Stimulated activated naive CD8-positive, alpha-beta T cell treated with anti-CD3 and anti-CD28 coated beads, Interleukin-15, amount 100 ng/mL, for 72 hours (primary cell): ENCODE measurements around the gene LRFN5.

ENCODE experiments used
- ATAC-seq: fragments of 150-1000 bp; cut with Tn5 transposase; 2 replicates; pipeline ENCODE4 v1.10.0; 2021; ENCODE audit warnings: mild to moderate bottlenecking, moderate library complexity
- DNase-seq, 2 donors: peaks; one replicate each; pipeline ENCODE4 v3.0.0; 2021 to 2022
- H3K27ac Mint-ChIP-seq, 2 donors: one replicate each; pipeline ENCODE4 v1.8.0; 2022; ENCODE audit warnings: mild to moderate bottlenecking in 2 of 2, mixed read lengths in 2 of 2, moderate library complexity in 2 of 2
- H3K27me3 Mint-ChIP-seq: one replicate; pipeline ENCODE4 v1.8.0; 2022; ENCODE audit warnings: mixed read lengths
- H3K4me1 Mint-ChIP-seq: one replicate; pipeline ENCODE4 v1.8.0; 2022; ENCODE audit warnings: mild to moderate bottlenecking, mixed read lengths
- H3K4me3 Mint-ChIP-seq, 2 donors: one replicate each; pipeline ENCODE4 v1.8.0; 2022; ENCODE audit warnings: mild to moderate bottlenecking in 2 of 2, mixed read lengths in 2 of 2, moderate library complexity in 1 of 2
- H3K9me3 Mint-ChIP-seq, 2 donors: one replicate each; pipeline ENCODE4 v1.8.0; 2022; ENCODE audit warnings: mixed read lengths in 2 of 2

Gene LRFN5

DNA sequence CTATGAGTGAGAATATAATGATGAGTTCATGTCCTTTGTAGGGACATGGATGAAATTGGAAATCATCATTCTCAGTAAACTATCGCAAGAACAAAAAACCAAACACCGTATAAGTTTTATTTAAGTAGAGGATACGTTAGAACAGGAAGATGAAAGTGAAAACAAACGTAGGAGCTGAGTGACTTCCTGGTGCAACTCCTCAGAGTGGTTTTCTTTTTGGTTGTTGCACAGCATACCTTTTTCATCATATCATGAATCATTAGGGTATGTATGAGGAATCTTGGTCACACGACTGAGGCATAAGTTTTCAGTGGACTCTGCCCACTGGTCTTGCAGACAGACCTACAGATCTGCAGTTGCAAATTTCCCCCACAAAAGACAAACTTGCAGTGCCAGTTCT lies 199.0 kb downstream of the LRFN5 start:
- DNase-seq (no peak), ATAC-seq (no peak)
- Mint-ChIP-seq H3K4me3 (no peak overlapping the region), H3K27me3 (no peaks in the 10 kb centered on the region), H3K27ac (no peak overlapping the region), H3K4me1 (no peaks in the 10 kb centered on the region), H3K9me3 (no peaks in the 10 kb centered on the region)

DNA sequence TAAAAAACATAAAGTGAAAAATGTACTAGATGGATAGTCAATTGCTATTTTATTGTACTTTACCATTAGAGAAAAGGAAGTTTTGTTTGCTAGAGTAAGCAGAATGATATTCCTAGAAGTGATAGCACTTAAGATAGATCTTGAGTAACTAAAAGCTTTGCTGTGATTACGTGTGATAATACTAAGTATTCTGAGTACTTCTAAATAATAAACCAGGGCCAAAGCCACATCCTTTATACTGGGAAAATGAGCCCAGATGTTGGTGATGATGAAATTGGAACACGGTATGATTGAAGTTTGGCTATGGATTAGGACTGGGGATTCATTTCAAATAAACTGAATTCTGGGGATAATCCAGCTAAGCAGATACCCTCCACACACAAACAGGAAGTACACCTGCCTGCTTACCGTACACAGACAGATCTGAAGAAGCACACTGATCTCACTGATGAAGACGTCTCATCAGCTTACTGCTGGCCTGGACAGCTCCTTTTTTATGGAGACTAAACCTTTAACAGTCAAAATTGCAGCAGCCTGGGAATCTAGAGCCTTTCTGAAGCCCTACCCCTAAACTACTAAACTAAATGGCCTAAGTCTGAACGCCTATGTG lies 199.8 kb downstream of the LRFN5 start:
- no peak for DNase-seq
- H3K9me3 Mint-ChIP-seq: no peaks in the 10 kb centered on the region
- H3K4me3 Mint-ChIP-seq: no peak overlapping the region
- no peaks in the 10 kb centered on the region for H3K4me1 Mint-ChIP-seq
- H3K27ac Mint-ChIP-seq: no peak overlapping the region
- no peaks in the 10 kb centered on the region for H3K27me3 Mint-ChIP-seq
- no peak for ATAC-seq

DNA sequence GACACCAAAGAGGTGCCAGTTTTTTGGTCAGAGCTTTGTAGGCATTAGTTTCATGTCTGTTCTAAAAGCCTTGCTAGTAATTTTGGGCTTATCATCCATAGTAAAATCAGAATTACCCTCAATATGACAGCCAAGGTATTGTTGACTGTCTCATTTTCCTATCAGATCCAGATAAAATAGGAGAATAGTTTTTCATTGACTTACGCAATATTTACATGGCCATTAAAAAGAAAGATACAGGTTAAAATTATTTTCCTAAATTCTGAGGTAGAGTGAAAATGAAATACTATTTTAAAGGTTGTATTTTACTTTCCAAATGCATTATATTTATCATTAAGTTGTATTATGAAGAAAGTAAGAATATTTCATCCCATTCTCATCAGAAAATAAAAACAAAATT lies 203.7 kb downstream of the LRFN5 start:
- Mint-ChIP-seq H3K27me3 (no peaks in the 10 kb centered on the region), H3K27ac (no peak overlapping the region)

DNA sequence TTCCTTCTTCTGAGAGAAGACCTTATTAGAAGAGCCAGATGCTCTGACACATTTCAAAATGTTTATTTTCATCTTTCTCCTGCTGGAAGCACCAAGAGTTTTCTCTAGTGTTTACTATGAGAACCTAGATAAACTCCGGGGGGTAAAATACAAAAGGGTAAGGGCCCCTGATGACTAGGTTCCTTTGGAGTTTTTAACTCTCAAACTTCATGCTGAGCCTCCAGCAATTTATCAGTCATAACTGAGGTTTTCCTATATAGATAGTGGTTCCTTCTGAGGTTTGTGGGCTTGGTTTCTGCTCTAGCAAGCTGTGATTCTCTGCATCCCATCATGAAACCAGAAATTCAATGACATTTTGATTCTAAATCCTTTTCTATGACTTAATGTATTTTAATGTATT lies 210.9 kb downstream of the LRFN5 start:
- ATAC-seq (no peak), DNase-seq (no peak)
- Mint-ChIP-seq H3K4me3 (no peak overlapping the region), H3K27me3 (no peaks in the 10 kb centered on the region), H3K9me3 (peaks cover 0 to 12% of the 10 kb centered on the region in 2 donors), H3K27ac (no peak overlapping the region), H3K4me1 (no peaks in the 10 kb centered on the region)

More for the DNA sequence above, 203.7 kb downstream of the LRFN5 start:
- H3K9me3 Mint-ChIP-seq: peaks cover 0 to 9% of the 10 kb centered on the region in 2 donors
- DNase-seq (no peak), ATAC-seq (no peak)
- no peaks in the 10 kb centered on the region for H3K4me1 Mint-ChIP-seq
- H3K4me3 Mint-ChIP-seq: no peak overlapping the region

DNA sequence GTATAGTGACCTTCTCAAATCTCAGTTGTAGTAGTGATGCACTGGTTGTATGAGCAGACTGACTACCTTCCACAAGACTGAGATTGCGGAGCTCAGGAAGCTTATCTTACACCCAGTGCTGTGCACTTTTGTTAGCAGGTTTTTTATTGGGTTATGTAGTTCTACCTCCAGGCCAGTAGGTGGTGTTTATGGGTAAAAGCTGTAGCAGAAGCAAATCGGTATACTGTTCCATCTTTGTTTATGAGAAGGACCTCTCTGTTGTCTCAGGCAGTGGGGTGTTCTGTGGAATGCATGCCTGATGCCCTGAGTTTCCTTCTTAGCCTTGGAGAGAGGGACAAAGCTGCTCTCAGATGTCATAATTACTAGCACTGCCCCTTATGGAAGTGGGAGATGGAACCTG lies 217.8 kb downstream of the LRFN5 start:
- no peaks in the 10 kb centered on the region for H3K4me1 Mint-ChIP-seq
- ATAC-seq (no peak), DNase-seq (no peak)
- no peak overlapping the region for H3K27ac Mint-ChIP-seq
- no peak overlapping the region for H3K4me3 Mint-ChIP-seq
- H3K27me3 Mint-ChIP-seq: no peaks in the 10 kb centered on the region
- peaks cover 9 to 20% of the 10 kb centered on the region in 2 donors for H3K9me3 Mint-ChIP-seq

DNA sequence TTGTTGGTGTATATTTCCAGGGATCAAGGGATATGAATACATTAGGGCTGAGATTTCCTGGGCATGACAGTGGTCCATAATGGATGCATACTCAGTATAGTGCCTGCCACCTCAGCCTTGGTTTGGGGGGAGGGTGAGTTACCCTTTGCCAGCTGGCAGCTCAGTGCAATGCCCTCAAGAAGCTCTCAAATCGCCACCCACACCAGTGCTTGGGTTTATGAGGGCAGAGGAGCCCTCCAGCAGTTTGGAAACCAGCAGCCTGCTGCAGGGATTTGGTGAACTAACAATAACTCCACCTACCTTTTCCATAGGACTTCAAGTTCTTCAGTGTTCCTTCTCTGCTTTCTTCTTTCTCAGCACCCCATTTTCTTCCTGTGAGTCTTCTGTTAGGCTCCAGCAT lies 218.9 kb downstream of the LRFN5 start:
- no peaks in the 10 kb centered on the region for H3K27me3 Mint-ChIP-seq
- ATAC-seq (no peak), DNase-seq (no peak)
- peak overlapping the region in 1 of 2 donors; percentile 35 for H3K27ac Mint-ChIP-seq
- peaks cover 9 to 20% of the 10 kb centered on the region in 2 donors for H3K9me3 Mint-ChIP-seq
- no peak overlapping the region for H3K4me3 Mint-ChIP-seq
- H3K4me1 Mint-ChIP-seq: no peaks in the 10 kb centered on the region

DNA sequence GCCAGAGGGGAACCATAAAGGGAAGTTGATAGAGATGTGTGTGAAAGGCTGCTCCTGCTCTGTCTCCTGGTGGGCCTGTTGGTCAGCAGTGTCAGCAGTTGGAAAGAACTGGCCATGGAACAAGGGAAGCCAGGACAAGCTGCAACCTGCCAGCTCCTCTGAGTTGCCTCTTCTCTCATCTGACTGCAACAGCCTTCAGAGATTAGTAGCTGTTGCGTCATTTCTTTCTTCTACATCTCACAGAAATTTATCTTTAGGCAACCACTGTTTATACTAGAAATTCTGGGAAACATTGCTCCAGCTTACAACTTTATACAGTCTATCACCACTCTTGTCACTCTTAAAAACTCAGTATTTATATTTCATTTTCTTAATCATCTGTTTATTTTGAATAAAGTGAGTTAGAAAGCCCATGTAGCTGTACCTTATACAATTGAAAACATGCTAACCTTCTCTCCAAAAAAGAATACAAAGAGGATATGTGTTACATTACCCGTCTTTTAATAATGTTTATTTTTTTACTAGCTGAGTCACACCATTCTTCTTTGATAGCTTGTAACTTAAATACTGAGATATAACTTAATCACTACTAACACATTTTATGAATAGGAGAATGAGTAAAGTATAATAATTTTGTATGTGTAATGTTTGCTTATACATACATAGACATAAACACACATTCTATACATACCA lies 224.2 kb downstream of the LRFN5 start:
- no peak for DNase-seq
- ATAC-seq: no peak
- no peak overlapping the region for H3K4me3 Mint-ChIP-seq

DNA sequence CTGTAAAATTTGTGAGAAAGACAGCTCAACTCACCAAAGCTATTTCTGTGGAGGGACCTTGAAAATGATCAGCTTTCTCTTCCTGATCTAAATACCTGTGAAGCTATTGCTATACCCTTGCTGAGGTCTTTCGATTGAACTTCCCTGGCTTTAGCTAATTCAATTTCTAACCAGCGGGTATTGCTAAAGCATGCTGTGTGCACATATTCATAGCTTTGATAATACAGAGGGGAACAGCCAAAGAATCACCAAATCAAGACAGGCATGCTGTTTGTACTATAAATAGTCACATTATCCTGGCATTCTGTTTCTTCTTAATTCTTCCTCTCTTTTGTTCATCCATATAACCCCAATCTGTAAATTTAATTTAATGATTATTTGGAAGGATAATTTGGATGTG lies 233.0 kb downstream of the LRFN5 start:
- no peak overlapping the region for H3K4me3 Mint-ChIP-seq
- no peak overlapping the region for H3K27ac Mint-ChIP-seq
- ATAC-seq (no peak), DNase-seq (no peak)
- H3K27me3 Mint-ChIP-seq: no peaks in the 10 kb centered on the region
- no peaks in the 10 kb centered on the region for H3K9me3 Mint-ChIP-seq
- no peaks in the 10 kb centered on the region for H3K4me1 Mint-ChIP-seq

More for the DNA sequence above, 224.2 kb downstream of the LRFN5 start:
- H3K27me3 Mint-ChIP-seq: no peaks in the 10 kb centered on the region
- no peaks in the 10 kb centered on the region for H3K4me1 Mint-ChIP-seq
- peaks cover 0 to 2% of the 10 kb centered on the region in 2 donors for H3K9me3 Mint-ChIP-seq
- no peak overlapping the region for H3K27ac Mint-ChIP-seq

DNA sequence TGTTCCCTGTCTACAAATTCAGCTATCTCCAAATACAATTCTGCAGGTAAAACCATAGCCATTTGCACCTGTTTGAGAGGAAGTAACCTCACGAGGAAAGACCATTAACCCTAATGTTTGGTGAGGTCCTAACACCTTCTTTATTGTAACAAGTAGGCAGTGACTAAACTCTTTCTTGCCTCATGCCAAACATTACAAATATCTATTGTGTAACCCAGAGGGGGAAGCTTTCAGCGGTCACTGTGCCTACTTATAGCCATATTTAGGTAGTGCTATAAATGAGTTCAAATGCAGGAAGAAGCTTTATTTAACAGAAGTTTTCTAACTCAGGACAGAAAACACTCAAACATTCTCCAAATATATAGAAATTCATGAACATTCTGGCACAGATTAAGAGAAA lies 252.7 kb downstream of the LRFN5 start:
- peaks cover 4 to 10% of the 10 kb centered on the region in 2 donors for H3K9me3 Mint-ChIP-seq
- ATAC-seq: no peak
- H3K4me1 Mint-ChIP-seq: no peaks in the 10 kb centered on the region
- H3K27me3 Mint-ChIP-seq: no peaks in the 10 kb centered on the region
- no peak overlapping the region for H3K27ac Mint-ChIP-seq
- DNase-seq: no peak
- H3K4me3 Mint-ChIP-seq: no peak overlapping the region

DNA sequence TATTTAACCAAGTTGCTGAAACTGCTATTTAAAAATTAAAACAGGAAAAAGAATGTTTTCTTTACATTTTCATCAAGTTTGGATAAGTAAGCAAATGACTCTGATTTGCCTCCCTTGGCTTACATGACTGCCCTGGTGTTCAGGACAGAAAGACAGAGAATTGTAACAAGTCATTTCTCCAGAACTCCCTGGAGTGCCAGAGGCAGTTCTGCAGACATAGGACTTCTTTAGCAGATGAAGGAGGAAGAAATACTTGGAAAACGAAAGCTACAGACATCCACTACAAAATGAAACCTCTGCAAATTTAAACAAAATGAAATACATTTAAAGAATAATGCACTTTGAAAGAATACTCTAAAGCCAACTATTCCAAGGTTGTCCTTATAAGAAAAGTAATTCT lies 253.9 kb downstream of the LRFN5 start:
- no peak for ATAC-seq
- no peak for DNase-seq
- no peaks in the 10 kb centered on the region for H3K27me3 Mint-ChIP-seq
- H3K4me1 Mint-ChIP-seq: no peaks in the 10 kb centered on the region
- peaks cover 0 to 10% of the 10 kb centered on the region in 2 donors for H3K9me3 Mint-ChIP-seq
- H3K27ac Mint-ChIP-seq: no peak overlapping the region
- no peak overlapping the region for H3K4me3 Mint-ChIP-seq

DNA sequence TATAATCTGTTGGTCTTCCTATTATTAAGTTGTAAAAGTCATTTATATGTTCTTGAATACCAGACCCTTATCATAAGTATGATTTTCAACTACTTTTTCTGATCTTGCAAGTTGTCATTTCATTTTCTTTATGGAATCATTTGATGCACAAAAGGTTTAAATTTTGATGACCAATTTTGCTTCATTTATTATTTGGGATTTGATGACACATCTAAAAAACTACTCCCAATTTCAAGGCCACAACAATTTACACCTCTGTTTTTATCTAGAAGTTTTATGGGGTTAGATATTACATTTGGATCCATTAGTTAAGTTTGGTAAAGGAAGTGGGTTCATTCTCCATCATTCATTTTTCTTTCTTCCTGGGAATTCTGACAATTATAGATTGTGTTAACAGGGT lies 259.2 kb downstream of the LRFN5 start:
- no peak overlapping the region for H3K27ac Mint-ChIP-seq

DNA sequence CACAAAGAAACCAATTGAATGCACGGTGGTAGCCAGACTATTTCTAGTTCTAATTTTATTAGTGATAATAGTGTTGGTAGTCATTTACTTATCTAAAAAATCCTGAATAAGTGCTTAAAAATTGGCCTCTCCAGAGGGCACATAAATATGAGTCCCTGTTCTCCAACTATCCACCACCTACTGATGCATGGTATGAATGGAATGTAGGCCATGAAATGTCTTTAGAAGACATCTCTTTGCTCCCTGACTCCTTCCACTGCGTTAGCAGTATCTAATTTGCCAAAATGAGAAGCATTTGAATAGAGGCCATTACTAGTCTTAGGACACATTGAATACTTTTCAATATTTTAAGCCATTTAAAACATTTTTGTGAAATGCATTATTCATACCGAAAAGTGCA lies 261.7 kb downstream of the LRFN5 start:
- Mint-ChIP-seq H3K4me3 (no peak overlapping the region), H3K4me1 (no peaks in the 10 kb centered on the region), H3K27me3 (no peaks in the 10 kb centered on the region), H3K9me3 (peaks cover 0 to 5% of the 10 kb centered on the region in 2 donors), H3K27ac (no peak overlapping the region)
- DNase-seq (no peak), ATAC-seq (no peak)

More for the DNA sequence above, 259.2 kb downstream of the LRFN5 start:
- Mint-ChIP-seq H3K4me3 (no peak overlapping the region), H3K9me3 (peaks cover 0 to 5% of the 10 kb centered on the region in 2 donors), H3K27me3 (no peaks in the 10 kb centered on the region), H3K4me1 (no peaks in the 10 kb centered on the region)
- no peak for DNase-seq
- no peak for ATAC-seq

DNA sequence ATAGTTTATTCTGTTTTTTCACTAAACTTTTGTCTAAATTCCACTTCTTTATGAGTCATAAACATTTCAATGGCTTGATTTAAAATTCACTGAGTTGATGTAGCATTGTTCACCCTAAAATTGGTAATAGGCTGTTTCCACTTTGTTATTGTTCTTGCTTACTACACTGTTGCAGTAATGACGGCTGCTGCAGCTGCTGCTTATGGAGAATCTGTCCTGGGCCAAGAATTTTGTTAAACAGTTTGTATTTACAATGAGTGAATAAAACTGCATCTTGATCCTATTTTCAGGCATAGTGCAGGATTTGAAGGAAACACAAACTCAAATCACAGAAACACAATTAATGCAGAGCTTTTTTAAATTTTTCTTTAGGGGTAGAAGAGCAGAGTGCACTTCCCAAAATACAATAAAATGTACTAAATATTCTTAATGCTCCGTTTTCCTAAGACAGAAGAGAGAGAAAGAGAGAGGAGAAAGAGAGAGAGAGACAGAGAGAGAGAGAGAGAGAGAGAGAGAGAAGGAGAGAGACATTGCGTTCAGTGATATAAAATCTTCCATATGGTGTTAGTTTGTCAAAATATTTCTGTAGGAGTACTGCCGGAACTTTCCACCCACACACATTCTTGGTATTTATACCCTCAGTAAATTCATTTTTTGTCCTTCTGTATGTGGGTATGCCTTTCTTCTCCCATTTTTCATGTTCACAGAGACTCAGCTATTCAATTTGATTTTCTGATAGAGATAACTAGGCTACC lies 266.4 kb downstream of the LRFN5 start:
- Mint-ChIP-seq H3K27me3 (no peaks in the 10 kb centered on the region), H3K4me1 (no peaks in the 10 kb centered on the region), H3K4me3 (no peak overlapping the region), H3K27ac (no peak overlapping the region), H3K9me3 (no peaks in the 10 kb centered on the region)
- no peak for ATAC-seq
- no peak for DNase-seq

DNA sequence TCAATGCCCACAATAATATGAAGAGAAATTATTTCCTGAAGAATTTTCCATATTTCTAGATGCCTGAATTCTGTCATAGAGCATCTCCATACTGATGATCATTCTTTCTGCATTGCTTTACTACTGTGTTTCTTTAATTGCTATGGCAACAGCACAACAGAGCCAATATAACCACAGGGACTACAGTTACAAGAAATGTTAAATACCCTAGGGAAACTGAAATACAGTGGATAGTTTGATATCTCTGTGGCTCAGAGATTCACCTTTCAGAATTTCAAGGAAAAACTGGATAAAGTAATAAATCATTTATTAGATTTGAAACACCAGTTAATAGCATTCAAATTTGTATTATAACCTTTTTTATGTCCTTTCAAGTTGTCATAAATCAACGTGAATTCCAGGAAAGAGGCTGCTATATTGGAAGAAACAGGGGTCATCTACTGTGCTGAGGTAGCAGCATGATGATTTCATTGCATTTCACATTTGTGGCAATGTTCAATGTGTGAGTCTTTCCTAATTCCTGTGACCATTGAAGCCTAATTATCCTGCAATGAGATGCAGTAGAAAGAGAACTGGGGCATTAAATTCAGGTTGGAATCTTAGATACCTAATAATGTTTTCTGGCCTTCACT lies 267.1 kb downstream of the LRFN5 start:
- Mint-ChIP-seq H3K27me3 (no peaks in the 10 kb centered on the region), H3K27ac (no peak overlapping the region), H3K4me1 (no peaks in the 10 kb centered on the region), H3K9me3 (no peaks in the 10 kb centered on the region), H3K4me3 (no peak overlapping the region)
- DNase-seq: no peak
- no peak for ATAC-seq

DNA sequence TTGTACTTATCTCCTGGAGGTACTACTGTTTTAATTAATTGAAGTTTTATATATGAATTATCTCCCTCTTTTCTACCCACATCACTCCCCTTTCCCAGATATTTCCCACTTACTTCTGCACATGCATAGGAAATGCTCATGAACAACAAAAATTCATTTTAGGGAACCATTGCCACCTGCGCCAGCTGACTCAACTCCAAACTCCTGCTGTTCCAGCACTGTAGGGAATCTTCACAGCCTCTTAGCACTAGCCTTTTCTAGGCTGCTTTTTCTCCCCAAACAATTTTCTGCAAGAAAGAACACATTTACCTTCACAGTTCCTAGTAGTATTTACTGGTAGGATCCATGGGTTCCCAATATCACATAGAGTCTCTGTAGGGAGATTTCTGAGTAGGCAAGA lies 268.4 kb downstream of the LRFN5 start:
- Mint-ChIP-seq H3K27me3 (no peaks in the 10 kb centered on the region), H3K9me3 (no peaks in the 10 kb centered on the region), H3K4me1 (no peaks in the 10 kb centered on the region), H3K4me3 (no peak overlapping the region), H3K27ac (no peak overlapping the region)
- no peak for ATAC-seq
- DNase-seq: no peak

DNA sequence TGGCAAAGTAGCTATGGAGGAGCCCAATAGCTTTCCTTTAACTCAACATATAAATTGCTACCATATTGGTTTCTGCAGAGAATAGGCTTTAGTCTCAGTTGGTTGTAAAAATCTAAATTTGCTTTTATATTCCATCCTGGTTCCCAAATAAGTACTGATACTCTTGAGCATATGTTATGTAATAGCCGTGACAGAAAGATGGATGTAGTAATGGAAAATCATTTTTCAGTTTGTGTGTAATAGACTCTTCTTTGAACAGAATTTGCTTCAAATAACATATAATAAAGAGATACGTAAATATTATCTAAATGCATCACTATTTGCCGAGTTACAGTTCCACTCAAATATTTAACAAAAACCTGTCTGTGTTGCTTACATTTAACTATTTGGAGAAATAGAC lies 271.6 kb downstream of the LRFN5 start:
- H3K27ac Mint-ChIP-seq: no peak overlapping the region
- no peaks in the 10 kb centered on the region for H3K4me1 Mint-ChIP-seq
- ATAC-seq (no peak), DNase-seq (no peak)
- H3K27me3 Mint-ChIP-seq: no peaks in the 10 kb centered on the region
- no peak overlapping the region for H3K4me3 Mint-ChIP-seq
- no peaks in the 10 kb centered on the region for H3K9me3 Mint-ChIP-seq
